ENCODE measurements around the gene GABBR1. TPM values are rescaled to one million over a fixed set of nuclear protein-coding genes. Genes with fewer than 3 reads are reported as not detected.
A peak's percentile ranks its signal among the peaks of the same experiment; 100 is the strongest.

The GABBR1 gene
- total RNA-seq, 2 experiments from 2014 or later, result 78.4 to 79.9 TPM

DNA sequence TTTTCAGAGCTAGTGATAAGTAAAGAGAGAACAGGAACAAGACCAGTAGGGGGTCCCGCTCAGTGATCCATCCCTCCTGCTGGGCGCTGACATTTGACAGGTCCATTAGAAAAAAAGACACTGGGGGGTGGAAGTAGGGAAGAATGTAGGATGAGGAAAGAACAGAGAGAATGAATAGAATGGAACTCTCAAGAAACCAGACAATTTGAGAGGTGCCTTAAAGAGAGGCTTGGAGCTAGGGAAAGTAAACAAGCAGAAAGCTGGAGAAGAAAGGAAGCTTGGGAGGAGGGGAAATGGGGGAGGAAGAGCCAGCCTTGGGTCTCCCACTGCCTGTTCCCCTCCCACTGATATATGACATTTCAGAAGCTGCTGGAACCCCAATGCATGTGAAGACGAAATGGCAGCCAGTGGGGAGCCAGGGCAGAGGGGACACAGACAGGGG is 8.4 kb downstream of the GABBR1 start:
- H3K36me3 ChIP-seq (ENCODE audit: insufficient read depth, low read length), result peaks cover 20% of the 10 kb centered on the region
- intact Hi-C loops (cut with DNase I, micrococcal nuclease), result no loop called here
- no peaks in the 10 kb centered on the region for H3K9me3 ChIP-seq (ENCODE audit: control insufficient read depth in 1 of 2, insufficient read depth in 1 of 2, low read length in 2 of 2)
- no peak overlapping the region for H3K4me3 ChIP-seq (ENCODE audit: low read length)
- Mint-ChIP-seq H3K9me3 (no peaks in the 10 kb centered on the region), H3K4me1 (ENCODE audit: low read depth) (peaks cover 19% of the 10 kb centered on the region), H3K27ac (peak overlapping the region; percentile 6), H3K27me3 (no peaks in the 10 kb centered on the region), H3K36me3 (ENCODE audit: low read depth) (peaks cover 41% of the 10 kb centered on the region), H3K4me3 (no peak overlapping the region)
- H3K27ac ChIP-seq (ENCODE audit: low read depth in 1 of 2, low read length in 2 of 2), result no peak overlapping the region
- TF ChIP-seq CTCF (IDR thresholded peaks at IDR 0.05), result no peak
- ATAC-seq (ENCODE audit: poor library complexity), result no peak
- CTCF ChIA-PET, result no interaction called here
- peaks cover 17% of the 10 kb centered on the region for H3K4me1 ChIP-seq (ENCODE audit: insufficient read depth, low read length)
- H3K27me3 ChIP-seq (ENCODE audit: control insufficient read depth in 1 of 2, insufficient read depth in 2 of 2, low read length in 2 of 2), result no peaks in the 10 kb centered on the region
- POLR2A ChIA-PET, result no interaction called here
- DNase-seq, result no peak

- ATAC-seq (ENCODE audit: poor library complexity), result no peak
- DNase-seq, result no peak
- Mint-ChIP-seq H3K4me3 (no peak overlapping the region), H3K9me3 (no peaks in the 10 kb centered on the region), H3K36me3 (ENCODE audit: low read depth) (peaks cover 62% of the 10 kb centered on the region), H3K4me1 (ENCODE audit: low read depth) (no peaks in the 10 kb centered on the region), H3K27ac (no peak overlapping the region), H3K27me3 (no peaks in the 10 kb centered on the region)
- ChIA-PET CTCF (no interaction called here), POLR2A (no interaction called here)
- intact Hi-C loops (cut with DNase I, micrococcal nuclease), result no loop called here
- no peak for TF ChIP-seq CTCF (IDR thresholded peaks at IDR 0.05)
- no peak overlapping the region for H3K4me3 ChIP-seq (ENCODE audit: low read length)
- H3K4me1 ChIP-seq (ENCODE audit: insufficient read depth, low read length), result no peaks in the 10 kb centered on the region
- no peaks in the 10 kb centered on the region for H3K9me3 ChIP-seq (ENCODE audit: control insufficient read depth in 1 of 2, insufficient read depth in 1 of 2, low read length in 2 of 2)
- peaks cover 35% of the 10 kb centered on the region for H3K36me3 ChIP-seq (ENCODE audit: insufficient read depth, low read length)
- no peak overlapping the region for H3K27ac ChIP-seq (ENCODE audit: low read depth in 1 of 2, low read length in 2 of 2)
- no peaks in the 10 kb centered on the region for H3K27me3 ChIP-seq (ENCODE audit: control insufficient read depth in 1 of 2, insufficient read depth in 2 of 2, low read length in 2 of 2)
Measured at GRCh38 chr6:29620630-29621029, 12.4 kb downstream of the GABBR1 start.

GRCh38 chr6:29619578-29620160 is 13.3 kb downstream of the GABBR1 start:
- H3K27ac ChIP-seq (ENCODE audit: low read depth in 1 of 2, low read length in 2 of 2), result no peak overlapping the region
- ChIA-PET CTCF (no interaction called here), POLR2A (no interaction called here)
- H3K4me1 ChIP-seq (ENCODE audit: insufficient read depth, low read length), result no peaks in the 10 kb centered on the region
- Mint-ChIP-seq H3K27ac (no peak overlapping the region), H3K4me1 (ENCODE audit: low read depth) (no peaks in the 10 kb centered on the region), H3K9me3 (no peaks in the 10 kb centered on the region), H3K27me3 (no peaks in the 10 kb centered on the region), H3K36me3 (ENCODE audit: low read depth) (peaks cover 64% of the 10 kb centered on the region), H3K4me3 (no peak overlapping the region)
- H3K36me3 ChIP-seq (ENCODE audit: insufficient read depth, low read length), result peaks cover 35% of the 10 kb centered on the region
- TF ChIP-seq CTCF (IDR thresholded peaks at IDR 0.05), result no peak
- no peaks in the 10 kb centered on the region for H3K27me3 ChIP-seq (ENCODE audit: control insufficient read depth in 1 of 2, insufficient read depth in 2 of 2, low read length in 2 of 2)
- intact Hi-C loops (cut with DNase I, micrococcal nuclease), result loop anchor here in 1 of 2 experiments (5.0 kb wide), 1 partner anchor 33 kb away; no protein-coding TSS in a partner anchor
- H3K9me3 ChIP-seq (ENCODE audit: control insufficient read depth in 1 of 2, insufficient read depth in 1 of 2, low read length in 2 of 2), result no peaks in the 10 kb centered on the region
- ATAC-seq (ENCODE audit: poor library complexity) (no peak), DNase-seq (no peak)
- H3K4me3 ChIP-seq (ENCODE audit: low read length), result no peak overlapping the region
